HG02852 (cell line): ENCODE results near the gene SH3BP2.

ENCODE experiments used
- ATAC-seq: cut with Tn5 transposase; IDR thresholded peaks from one replicate; pipeline ENCODE4 v1.9.1; 2021; ENCODE audit warnings: mild to moderate bottlenecking, moderate library complexity; ENCODE audit not compliant: unreplicated experiment

Gene SH3BP2

DNA sequence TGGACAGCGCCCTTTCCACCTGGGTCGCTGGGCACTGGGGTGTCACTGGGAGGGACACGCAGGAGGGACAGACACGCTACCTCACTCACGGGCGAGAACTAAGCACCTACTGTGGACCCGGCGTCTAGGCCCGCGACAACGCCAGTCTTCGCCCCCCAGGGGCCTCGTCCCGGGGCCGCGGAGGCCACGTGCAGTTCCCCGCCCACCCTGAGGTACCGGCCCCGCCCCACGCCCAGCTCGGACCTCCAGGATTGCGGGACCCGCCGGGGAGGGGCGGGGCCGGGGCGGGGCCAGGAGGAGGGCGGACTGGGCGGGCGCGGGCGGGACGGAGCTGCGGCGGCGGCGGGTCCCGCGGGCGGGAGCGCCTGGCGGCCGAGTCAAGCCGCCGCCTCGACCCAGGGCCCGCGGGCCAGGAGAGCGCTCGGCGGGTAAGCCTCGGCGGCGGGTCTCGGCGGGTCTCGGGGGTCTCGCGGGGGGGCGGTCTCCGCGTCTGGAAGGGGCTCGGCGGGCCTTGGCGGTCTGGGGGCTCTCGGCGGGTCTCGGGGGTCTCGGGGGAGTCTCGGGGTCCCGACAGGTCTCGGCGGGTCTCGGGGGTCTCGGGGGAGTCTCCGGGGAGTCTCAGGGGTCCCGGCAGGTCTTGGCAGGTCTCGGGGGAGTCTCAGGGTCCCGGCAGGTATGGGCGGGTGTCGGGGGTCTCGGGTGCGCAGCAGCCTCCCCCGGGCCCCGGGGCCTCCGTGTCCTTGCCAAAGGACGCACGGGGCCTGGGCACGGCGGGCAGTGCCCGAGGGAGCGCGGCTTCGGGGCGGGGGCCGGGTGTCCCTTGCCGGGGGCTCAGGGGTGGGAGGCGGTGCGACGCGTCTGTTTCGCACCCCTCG lies at the start of gene SH3BP2:
Gene SH3BP2 (plus strand): TSS at position 375 of the 875 bp plus-strand sequence. CDS start 27,533 bp downstream, outside the sequence.
- no peak for ATAC-seq

- no peak for ATAC-seq
Observed at GRCh38 chr4:2743518-2744445, 49.1 kb upstream of the SH3BP2 start.

- no peak for ATAC-seq
Observed at GRCh38 chr4:2744576-2745270, 48.2 kb upstream of the SH3BP2 start.

- ATAC-seq = no peak
Observed at GRCh38 chr4:2745516-2745915, 47.4 kb upstream of the SH3BP2 start.

- ATAC-seq = peak; percentile 94
Observed at GRCh38 chr4:2745981-2746806, 46.7 kb upstream of the SH3BP2 start.

DNA sequence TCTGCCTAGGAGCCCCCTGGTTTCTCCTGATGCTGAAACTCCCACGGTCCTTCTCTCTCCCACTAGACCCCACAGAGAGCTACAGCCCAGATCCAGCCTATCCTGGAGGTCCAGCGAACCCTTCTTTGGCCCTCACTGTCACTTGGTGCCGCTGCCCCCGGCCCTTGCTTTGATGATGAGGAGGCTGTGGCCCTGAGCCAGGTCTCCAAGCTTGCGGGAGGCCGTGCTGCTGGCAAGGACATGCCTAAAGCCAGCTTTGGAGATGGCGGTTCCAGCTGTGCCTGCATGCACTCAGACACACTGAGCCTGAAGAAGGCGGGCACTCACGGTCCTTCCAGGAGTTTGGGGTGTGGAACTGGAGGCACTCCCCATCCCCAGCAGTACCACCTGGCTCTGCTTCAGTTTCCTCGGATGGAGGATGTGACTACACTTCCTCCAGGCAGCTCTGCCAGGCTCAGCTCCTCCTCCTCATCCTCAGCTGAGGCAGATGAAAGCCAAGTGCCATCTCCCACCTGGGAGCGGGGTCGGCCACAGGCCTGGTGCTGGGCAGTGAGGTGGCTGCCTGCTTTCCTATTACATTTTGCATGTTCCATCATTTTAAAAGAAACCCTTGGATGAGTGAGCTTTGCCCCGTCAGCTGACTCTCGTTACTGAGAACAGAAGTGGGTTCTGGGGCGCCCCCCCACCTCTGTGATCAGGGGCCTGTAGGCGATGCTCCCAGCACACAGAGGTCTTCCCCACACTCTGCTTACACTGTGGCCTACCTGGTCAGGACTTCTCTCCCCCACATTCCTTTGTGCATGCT lies 45.8 kb upstream of the SH3BP2 start:
- no peak for ATAC-seq

- no peak for ATAC-seq
Observed at GRCh38 chr4:2750719-2751605, 41.9 kb upstream of the SH3BP2 start.

DNA sequence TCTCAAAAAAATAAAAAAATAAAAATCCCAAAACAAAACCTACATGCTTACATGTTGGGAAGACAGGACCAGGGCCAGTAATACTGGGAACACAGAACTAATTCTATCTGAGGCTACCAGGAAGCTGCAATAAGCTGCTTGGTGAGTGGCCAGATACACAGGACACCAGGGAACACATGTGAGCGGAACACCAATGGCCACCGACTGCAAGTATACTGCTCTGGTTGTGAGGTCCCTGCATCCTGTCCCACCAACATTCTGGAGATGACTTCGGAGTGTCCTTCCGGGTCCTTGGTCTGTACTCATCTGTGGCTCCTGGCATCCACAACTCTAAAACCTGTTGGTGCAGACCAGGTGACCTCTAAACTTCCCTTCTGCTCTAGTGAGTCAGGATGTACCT lies 39.4 kb upstream of the SH3BP2 start:
- ATAC-seq = no peak

GRCh38 chr4:2754848-2755819 lies 37.8 kb upstream of the SH3BP2 start:
- ATAC-seq = no peak

DNA sequence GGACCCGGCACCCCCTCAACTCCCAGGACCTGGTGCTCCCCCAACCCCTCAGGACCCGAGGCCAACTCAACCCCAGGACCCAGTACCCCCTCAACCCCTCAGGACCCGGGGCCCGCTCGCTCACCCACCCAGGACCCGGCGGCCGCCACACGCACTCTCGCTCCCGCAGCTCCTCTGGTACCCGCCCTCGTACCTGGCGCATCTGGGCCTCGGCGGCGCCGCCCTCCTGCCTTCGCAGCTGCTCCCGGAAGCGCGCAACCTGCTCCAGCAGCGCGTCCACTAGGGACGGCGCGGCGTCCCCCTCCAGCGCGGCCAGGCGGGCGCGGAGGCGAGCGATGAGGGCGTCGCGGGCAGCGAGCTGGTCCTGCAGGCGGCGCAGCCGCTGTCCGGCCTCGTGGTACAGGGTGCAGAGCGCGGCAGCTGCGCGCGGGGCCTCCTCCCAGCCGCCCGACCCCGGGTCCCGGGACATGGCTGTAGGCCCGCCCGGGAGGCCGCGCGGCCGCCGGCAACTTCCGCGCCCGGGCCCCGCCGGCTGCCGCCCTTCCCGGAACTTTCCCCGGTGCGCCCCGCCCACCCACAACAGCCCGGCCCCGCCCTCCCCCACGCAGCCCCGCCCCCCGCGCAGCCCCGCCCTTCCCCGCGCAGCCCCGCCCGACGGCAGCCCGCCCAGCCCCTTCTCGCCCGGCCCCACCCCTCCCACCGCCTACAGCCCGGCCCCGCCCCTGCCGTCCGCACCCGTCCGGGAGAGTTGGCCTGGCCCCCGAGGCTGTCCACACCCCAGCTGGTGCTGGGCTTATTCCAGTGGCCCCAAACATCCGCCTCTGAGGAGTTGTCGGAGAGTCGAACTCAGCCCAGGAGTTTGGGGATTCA lies 36.8 kb upstream of the SH3BP2 start, which contains the start of gene TNIP2:
Gene TNIP2 (minus strand): TSS at position 516 of the 870 bp plus-strand sequence. CDS start 47 bp downstream, at position 469.
- peak; percentile 61 for ATAC-seq

DNA sequence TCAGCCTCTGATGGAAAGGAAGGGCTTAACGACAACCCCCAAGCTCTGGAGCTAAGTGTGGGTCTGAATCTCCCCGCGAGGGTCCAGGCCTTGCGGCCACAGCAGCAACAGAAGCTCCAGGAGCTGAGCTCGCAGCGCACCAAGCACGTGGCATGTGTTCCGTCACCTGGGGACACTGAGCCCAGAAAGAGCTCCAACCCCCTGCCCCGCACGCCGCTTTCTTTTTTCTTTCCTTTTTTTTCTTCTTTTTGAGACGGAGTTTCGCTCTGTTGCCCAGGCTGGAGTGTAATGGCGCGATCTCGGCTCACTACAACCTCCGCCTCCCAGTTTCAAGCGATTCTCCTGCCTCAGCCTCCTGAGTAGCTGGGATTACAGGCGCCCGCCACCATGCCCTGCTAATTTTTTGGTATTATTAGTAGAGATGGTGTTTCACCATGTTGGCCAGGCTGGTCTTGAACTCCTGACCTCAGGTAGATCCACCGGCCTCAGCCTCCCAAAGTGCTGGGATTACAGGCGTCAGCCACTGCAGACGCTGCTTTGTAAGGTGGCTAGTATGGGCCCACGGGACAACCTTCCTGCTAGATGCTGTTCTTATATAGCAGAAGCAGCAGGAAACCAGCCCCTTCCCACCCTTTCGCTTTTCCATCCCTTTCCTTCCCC lies 36.1 kb upstream of the SH3BP2 start:
- no peak for ATAC-seq

- no peak for ATAC-seq
Observed at GRCh38 chr4:2757426-2757825, 35.5 kb upstream of the SH3BP2 start.

DNA sequence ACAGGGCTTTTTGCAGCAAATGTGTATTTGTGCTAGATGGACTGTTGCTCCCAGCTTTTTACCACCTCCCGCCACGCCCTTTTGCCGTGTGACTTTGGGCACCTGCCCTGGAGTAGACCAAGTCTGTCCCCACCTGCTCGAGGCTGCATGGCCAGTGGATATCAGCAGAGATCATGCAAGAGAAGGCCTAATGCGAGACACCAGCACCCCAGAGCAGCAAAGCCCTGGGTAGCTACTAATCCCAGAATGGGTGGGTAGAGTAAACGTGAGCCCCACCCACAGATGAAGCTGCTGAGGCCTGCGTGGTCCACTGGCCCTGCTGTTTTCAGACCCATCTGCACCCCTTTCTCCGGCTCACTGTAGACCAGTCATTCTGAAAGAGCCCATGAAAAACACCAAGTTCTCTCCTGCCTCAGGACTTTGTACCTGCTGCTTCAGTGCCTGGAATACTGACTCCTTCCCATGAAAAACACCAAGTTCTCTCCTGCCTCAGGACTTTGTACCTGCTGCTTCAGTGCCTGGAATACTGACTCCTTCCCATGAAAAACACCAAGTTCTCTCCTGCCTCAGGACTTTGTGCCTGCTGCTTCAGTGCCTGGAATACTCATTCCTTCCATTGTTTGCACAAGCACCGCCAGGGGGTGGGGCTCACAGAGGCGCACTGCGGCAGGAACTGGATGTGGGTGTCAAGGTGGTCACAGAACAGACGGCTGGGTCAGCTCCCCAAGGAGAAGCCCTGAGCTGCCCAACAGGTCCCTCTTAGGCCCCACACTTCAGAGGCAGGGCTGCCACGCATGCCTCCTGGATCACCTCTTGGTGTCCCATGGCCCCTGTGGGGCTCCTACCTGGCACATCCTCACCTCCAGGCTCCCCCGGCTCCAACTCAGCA lies 31.6 kb upstream of the SH3BP2 start:
- no peak for ATAC-seq

GRCh38 chr4:2762048-2762447 lies 30.8 kb upstream of the SH3BP2 start:
- ATAC-seq = no peak
